ENCODE data around the gene NBAS.

DNA sequence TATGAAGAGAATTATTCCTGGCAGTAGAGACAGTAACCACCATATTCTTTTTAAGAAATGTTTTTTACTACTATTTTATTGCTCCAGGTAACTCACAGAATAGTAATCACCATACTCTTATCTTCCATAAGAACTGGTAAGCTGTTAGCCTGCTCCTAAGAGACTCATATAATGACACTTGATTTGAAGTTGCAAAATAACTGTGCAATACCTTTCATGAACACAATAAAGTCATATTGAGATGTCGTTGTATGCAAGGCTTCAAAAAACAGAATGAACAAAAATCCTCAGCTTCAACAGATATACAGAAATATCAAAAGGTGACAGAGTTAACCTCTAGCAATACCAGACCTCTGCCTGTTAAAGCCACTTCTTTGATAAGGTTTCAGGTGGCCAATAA lies 360.1 kb downstream of the NBAS start:
- TF ChIP-seq NRF1 (conservative IDR thresholded peaks at IDR 0.05; ENCODE audit: low read depth, low read length) (no peak), CEBPB (IDR thresholded peaks at IDR 0.05; ENCODE audit: borderline replicate concordance in 1 of 2, low read depth in 2 of 2, low read length in 2 of 2) (no peak), BRCA1 (IDR thresholded peaks at IDR 0.05; ENCODE audit: low read depth, low read length) (no peak), HCFC1 (IDR thresholded peaks at IDR 0.05; ENCODE audit: low read length) (no peak), RCOR1 (conservative IDR thresholded peaks at IDR 0.05; ENCODE audit: low read depth, low read length) (no peak), SP1 (IDR thresholded peaks at IDR 0.05; ENCODE audit: low read depth, low read length) (no peak)
- TF ChIP-seq, protein P1, sequence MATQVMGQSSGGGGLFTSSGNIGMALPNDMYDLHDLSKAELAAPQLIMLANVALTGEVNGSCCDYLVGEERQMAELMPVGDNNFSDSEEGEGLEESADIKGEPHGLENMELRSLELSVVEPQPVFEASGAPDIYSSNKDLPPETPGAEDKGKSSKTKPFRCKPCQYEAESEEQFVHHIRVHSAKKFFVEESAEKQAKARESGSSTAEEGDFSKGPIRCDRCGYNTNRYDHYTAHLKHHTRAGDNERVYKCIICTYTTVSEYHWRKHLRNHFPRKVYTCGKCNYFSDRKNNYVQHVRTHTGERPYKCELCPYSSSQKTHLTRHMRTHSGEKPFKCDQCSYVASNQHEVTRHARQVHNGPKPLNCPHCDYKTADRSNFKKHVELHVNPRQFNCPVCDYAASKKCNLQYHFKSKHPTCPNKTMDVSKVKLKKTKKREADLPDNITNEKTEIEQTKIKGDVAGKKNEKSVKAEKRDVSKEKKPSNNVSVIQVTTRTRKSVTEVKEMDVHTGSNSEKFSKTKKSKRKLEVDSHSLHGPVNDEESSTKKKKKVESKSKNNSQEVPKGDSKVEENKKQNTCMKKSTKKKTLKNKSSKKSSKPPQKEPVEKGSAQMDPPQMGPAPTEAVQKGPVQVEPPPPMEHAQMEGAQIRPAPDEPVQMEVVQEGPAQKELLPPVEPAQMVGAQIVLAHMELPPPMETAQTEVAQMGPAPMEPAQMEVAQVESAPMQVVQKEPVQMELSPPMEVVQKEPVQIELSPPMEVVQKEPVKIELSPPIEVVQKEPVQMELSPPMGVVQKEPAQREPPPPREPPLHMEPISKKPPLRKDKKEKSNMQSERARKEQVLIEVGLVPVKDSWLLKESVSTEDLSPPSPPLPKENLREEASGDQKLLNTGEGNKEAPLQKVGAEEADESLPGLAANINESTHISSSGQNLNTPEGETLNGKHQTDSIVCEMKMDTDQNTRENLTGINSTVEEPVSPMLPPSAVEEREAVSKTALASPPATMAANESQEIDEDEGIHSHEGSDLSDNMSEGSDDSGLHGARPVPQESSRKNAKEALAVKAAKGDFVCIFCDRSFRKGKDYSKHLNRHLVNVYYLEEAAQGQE (IDR thresholded peaks at IDR 0.05; ENCODE audit: low read depth, low read length), result no peak
- TF ChIP-seq, protein P2, sequence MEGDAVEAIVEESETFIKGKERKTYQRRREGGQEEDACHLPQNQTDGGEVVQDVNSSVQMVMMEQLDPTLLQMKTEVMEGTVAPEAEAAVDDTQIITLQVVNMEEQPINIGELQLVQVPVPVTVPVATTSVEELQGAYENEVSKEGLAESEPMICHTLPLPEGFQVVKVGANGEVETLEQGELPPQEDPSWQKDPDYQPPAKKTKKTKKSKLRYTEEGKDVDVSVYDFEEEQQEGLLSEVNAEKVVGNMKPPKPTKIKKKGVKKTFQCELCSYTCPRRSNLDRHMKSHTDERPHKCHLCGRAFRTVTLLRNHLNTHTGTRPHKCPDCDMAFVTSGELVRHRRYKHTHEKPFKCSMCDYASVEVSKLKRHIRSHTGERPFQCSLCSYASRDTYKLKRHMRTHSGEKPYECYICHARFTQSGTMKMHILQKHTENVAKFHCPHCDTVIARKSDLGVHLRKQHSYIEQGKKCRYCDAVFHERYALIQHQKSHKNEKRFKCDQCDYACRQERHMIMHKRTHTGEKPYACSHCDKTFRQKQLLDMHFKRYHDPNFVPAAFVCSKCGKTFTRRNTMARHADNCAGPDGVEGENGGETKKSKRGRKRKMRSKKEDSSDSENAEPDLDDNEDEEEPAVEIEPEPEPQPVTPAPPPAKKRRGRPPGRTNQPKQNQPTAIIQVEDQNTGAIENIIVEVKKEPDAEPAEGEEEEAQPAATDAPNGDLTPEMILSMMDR (IDR thresholded peaks at IDR 0.05 in 2 of 3, conservative IDR thresholded peaks at IDR 0.05 in 1 of 3; ENCODE audit: control insufficient read depth in 2 of 3, extremely low read depth in 1 of 3, insufficient read depth in 1 of 3, low read depth in 3 of 3, low read length in 3 of 3), result no peak
- TF ChIP-seq, protein P3, sequence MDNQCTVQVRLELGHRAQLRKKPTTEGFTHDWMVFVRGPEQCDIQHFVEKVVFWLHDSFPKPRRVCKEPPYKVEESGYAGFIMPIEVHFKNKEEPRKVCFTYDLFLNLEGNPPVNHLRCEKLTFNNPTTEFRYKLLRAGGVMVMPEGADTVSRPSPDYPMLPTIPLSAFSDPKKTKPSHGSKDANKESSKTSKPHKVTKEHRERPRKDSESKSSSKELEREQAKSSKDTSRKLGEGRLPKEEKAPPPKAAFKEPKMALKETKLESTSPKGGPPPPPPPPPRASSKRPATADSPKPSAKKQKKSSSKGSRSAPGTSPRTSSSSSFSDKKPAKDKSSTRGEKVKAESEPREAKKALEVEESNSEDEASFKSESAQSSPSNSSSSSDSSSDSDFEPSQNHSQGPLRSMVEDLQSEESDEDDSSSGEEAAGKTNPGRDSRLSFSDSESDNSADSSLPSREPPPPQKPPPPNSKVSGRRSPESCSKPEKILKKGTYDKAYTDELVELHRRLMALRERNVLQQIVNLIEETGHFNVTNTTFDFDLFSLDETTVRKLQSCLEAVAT (IDR thresholded peaks at IDR 0.05), result no peak

Measured in GM12878 (cell line).